GM23338 (cell line): ENCODE results near the gene OR6K2.

Source experiments
- EZH2 ChIP-seq: fragments of 200-600 bp; sonication (generic); IDR thresholded peaks from one replicate; pipeline ENCODE4 v1.8.0; 2017; ENCODE audit warnings: antibody characterized with exemption, mild to moderate bottlenecking, low read depth; ENCODE audit not compliant: unreplicated experiment
- EZH2phosphoT487 ChIP-seq: fragments of 200-600 bp; sonication (generic); IDR thresholded peaks from one replicate; pipeline ENCODE4 v1.8.1; 2018; ENCODE audit warnings: antibody characterized with exemption; ENCODE audit not compliant: unreplicated experiment
- JUNB ChIP-seq: IDR thresholded peaks from one replicate; pipeline ENCODE4 v1.6.1; 2016; ENCODE audit warnings: antibody characterized with exemption; ENCODE audit not compliant: unreplicated experiment
- NANOG ChIP-seq: IDR thresholded peaks from 2 replicates; pipeline ENCODE4 v1.6.1; 2016; ENCODE audit warnings: antibody characterized with exemption, borderline replicate concordance
- POLR2AphosphoS5 ChIP-seq: IDR thresholded peaks from 2 replicates; pipeline ENCODE4 v1.6.1; 2016; ENCODE audit warnings: antibody characterized with exemption, low read depth
- STAT1 ChIP-seq: IDR thresholded peaks from one replicate; pipeline ENCODE4 v1.6.1; 2016; ENCODE audit warnings: antibody characterized with exemption; ENCODE audit not compliant: unreplicated experiment
- ZNF114 ChIP-seq: fragments of 250-450 bp; sonication (Bioruptor Pico); IDR thresholded peaks from 2 replicates; pipeline ENCODE4 v1.5.0; 2020; ENCODE audit warnings: mild to moderate bottlenecking, moderate library complexity
- TF ChIP-seq, protein P1 (sequence below), 2 experiments: fragments of 200-600 bp in 1 of 2; sonication (generic) in 1 of 2; conservative IDR thresholded peaks; 2 replicates each; pipeline versions ENCODE4 v1.5.1 to v1.6.1; 2016 to 2017; ENCODE audit warnings: antibody characterized with exemption in 2 of 2, low read depth in 2 of 2, mild to moderate bottlenecking in 2 of 2, moderate library complexity in 1 of 2
- TF ChIP-seq, protein P2 (sequence below): IDR thresholded peaks from one replicate; pipeline ENCODE4 v1.6.1; 2018; ENCODE audit warnings: antibody characterized with exemption; ENCODE audit not compliant: unreplicated experiment

DNA sequence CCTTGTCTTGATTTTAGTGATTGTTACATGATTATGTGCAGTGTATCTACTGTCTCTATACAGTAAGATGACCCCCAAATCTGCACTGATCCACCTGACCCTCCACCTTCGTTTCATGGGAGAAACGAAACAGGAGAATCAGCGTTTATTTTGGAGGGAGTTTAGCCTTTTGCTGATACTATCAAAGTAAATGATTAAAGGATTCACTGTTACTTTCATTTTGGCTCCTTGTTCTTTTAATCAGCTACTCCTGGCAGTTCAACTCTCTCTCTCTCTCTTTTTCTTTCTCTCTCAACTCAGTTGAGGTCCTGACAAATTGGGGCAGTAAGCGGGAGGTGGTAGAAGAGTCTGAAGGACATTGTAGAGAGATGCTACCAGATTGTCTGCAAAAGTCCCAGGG, 30.0 kb upstream of the OR6K2 start:
- TF ChIP-seq EZH2 (no peak), JUNB (no peak), NANOG (no peak), STAT1 (no peak), POLR2AphosphoS5 (no peak), ZNF114 (CRISPR knock-in tag) (no peak), EZH2phosphoT487 (no peak)
- TF ChIP-seq, protein P1, sequence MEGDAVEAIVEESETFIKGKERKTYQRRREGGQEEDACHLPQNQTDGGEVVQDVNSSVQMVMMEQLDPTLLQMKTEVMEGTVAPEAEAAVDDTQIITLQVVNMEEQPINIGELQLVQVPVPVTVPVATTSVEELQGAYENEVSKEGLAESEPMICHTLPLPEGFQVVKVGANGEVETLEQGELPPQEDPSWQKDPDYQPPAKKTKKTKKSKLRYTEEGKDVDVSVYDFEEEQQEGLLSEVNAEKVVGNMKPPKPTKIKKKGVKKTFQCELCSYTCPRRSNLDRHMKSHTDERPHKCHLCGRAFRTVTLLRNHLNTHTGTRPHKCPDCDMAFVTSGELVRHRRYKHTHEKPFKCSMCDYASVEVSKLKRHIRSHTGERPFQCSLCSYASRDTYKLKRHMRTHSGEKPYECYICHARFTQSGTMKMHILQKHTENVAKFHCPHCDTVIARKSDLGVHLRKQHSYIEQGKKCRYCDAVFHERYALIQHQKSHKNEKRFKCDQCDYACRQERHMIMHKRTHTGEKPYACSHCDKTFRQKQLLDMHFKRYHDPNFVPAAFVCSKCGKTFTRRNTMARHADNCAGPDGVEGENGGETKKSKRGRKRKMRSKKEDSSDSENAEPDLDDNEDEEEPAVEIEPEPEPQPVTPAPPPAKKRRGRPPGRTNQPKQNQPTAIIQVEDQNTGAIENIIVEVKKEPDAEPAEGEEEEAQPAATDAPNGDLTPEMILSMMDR (conservative IDR thresholded peaks at IDR 0.05; ENCODE audit: low read depth in 2 of 2) = no peak
- TF ChIP-seq, protein P2, sequence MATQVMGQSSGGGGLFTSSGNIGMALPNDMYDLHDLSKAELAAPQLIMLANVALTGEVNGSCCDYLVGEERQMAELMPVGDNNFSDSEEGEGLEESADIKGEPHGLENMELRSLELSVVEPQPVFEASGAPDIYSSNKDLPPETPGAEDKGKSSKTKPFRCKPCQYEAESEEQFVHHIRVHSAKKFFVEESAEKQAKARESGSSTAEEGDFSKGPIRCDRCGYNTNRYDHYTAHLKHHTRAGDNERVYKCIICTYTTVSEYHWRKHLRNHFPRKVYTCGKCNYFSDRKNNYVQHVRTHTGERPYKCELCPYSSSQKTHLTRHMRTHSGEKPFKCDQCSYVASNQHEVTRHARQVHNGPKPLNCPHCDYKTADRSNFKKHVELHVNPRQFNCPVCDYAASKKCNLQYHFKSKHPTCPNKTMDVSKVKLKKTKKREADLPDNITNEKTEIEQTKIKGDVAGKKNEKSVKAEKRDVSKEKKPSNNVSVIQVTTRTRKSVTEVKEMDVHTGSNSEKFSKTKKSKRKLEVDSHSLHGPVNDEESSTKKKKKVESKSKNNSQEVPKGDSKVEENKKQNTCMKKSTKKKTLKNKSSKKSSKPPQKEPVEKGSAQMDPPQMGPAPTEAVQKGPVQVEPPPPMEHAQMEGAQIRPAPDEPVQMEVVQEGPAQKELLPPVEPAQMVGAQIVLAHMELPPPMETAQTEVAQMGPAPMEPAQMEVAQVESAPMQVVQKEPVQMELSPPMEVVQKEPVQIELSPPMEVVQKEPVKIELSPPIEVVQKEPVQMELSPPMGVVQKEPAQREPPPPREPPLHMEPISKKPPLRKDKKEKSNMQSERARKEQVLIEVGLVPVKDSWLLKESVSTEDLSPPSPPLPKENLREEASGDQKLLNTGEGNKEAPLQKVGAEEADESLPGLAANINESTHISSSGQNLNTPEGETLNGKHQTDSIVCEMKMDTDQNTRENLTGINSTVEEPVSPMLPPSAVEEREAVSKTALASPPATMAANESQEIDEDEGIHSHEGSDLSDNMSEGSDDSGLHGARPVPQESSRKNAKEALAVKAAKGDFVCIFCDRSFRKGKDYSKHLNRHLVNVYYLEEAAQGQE = no peak
